ENCODE measurements around the gene SUGCT.
"Not testable (repeated sequence)": the region's sequence is repeated elsewhere in the genome, so short reads cannot be mapped to it uniquely, and the experiment has no call there.

Gene SUGCT

GRCh38 chr7:40115936-40116335 lies 18.9 kb upstream of the SUGCT start:
- H3K9me3 Mint-ChIP-seq = peaks cover 2% of the 10 kb centered on the region
- peaks cover 38% of the 10 kb centered on the region for H3K36me3 Mint-ChIP-seq (ENCODE audit: low read depth)
- no peaks in the 10 kb centered on the region for H3K4me1 Mint-ChIP-seq
- peak overlapping the region; percentile 58 to 71 (median 67) for H3K27ac Mint-ChIP-seq
- H3K27me3 Mint-ChIP-seq (ENCODE audit: low read depth) = no peaks in the 10 kb centered on the region
- H3K4me3 Mint-ChIP-seq = no peak overlapping the region
- no peak for TF ChIP-seq CTCF (IDR thresholded peaks at IDR 0.05; ENCODE audit: unreplicated experiment in 3 of 3)

GRCh38 chr7:40117199-40117598 lies 17.6 kb upstream of the SUGCT start:
- H3K27ac Mint-ChIP-seq = peak overlapping the region in 2 of 3 experiments; percentile 6 to 10
- not testable (repeated sequence) for H3K27me3 Mint-ChIP-seq (ENCODE audit: low read depth); H3K4me3 Mint-ChIP-seq; H3K9me3 Mint-ChIP-seq; H3K4me1 Mint-ChIP-seq
- peaks cover 33% of the 10 kb centered on the region for H3K36me3 Mint-ChIP-seq (ENCODE audit: low read depth)

DNA sequence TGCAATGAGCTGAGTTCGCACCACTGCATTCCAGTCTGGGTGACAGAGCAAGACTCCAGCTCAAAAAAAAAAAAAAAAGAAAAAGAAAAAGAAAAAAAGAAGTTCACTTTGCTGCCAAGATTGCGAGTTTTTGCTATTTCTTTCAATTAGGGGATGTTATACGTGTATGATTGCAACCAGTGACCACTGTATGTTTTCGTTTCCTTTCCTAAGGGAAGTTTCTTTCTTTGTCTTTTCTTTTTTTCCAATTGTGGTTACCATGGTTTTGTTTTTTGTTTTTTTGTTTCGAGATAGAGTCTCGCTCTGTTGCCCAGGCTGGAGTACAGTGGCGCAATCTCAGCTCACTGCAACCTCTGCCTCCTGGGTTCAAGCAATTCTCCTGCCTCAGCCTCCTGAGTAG lies 16.6 kb upstream of the SUGCT start:
- not testable (repeated sequence) for H3K9me3 Mint-ChIP-seq; H3K4me1 Mint-ChIP-seq; H3K27ac Mint-ChIP-seq; H3K4me3 Mint-ChIP-seq; H3K27me3 Mint-ChIP-seq (ENCODE audit: low read depth)
- H3K36me3 Mint-ChIP-seq (ENCODE audit: low read depth) = peaks cover 25% of the 10 kb centered on the region

- H3K9me3 Mint-ChIP-seq = peaks cover 2% of the 10 kb centered on the region
- H3K27ac Mint-ChIP-seq = peak overlapping the region in 1 of 3 experiments; percentile 23
- H3K27me3 Mint-ChIP-seq (ENCODE audit: low read depth) = no peaks in the 10 kb centered on the region
- TF ChIP-seq CTCF (IDR thresholded peaks at IDR 0.05; ENCODE audit: unreplicated experiment in 3 of 3) = no peak
- peaks cover 30% of the 10 kb centered on the region for H3K36me3 Mint-ChIP-seq (ENCODE audit: low read depth)
- H3K4me3 Mint-ChIP-seq = no peak overlapping the region
- no peaks in the 10 kb centered on the region for H3K4me1 Mint-ChIP-seq
Measured at GRCh38 chr7:40120020-40120419, 14.8 kb upstream of the SUGCT start.

DNA sequence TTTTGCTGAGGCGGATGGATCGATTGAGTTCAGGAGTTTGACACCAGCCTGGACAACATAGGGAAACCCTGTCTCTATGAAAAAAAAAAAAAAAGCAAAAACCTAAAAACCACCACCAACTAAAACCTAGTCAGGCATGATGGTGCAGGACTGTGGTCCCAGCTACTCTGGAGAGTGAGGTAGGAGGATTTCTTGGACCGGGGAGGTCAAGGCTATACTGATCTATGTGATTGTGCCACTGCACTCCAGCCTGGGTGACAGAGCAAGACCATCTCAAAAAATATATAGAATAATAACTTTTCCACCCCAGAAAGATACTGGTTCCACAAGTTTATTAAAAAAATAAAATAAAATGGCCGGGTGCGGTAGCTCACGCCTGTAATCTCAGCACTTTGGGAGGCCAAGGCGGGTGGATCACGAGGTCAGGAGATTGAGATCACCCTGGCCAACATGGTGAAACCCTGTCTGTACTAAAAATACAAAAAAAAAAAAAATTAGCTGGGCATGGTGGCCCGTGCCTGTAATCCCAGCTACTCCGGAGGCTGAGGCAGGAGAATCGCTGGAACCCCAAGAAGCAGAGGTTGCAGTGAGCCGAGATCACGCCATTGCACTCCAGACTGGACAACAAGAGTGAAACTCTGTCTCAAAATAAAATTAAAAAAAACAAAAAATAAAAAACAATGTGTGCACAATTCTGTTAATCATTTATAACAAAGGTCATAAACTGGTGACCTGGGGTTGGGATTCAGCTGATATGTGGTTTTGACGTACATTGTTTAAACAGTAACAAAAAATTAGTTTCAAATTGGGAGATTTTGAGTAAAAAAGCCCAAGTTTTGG lies 12.5 kb upstream of the SUGCT start:
- not testable (repeated sequence) for H3K27ac Mint-ChIP-seq; H3K4me3 Mint-ChIP-seq; H3K4me1 Mint-ChIP-seq; H3K27me3 Mint-ChIP-seq (ENCODE audit: low read depth); H3K9me3 Mint-ChIP-seq
- peaks cover 32% of the 10 kb centered on the region for H3K36me3 Mint-ChIP-seq (ENCODE audit: low read depth)

- H3K36me3 Mint-ChIP-seq (ENCODE audit: low read depth) = peaks cover 34% of the 10 kb centered on the region
- H3K27ac Mint-ChIP-seq = no peak overlapping the region
- no peaks in the 10 kb centered on the region for H3K27me3 Mint-ChIP-seq (ENCODE audit: low read depth)
- H3K4me1 Mint-ChIP-seq = no peaks in the 10 kb centered on the region
- no peak overlapping the region for H3K4me3 Mint-ChIP-seq
- no peak for TF ChIP-seq CTCF (IDR thresholded peaks at IDR 0.05; ENCODE audit: unreplicated experiment in 3 of 3)
- H3K9me3 Mint-ChIP-seq = no peaks in the 10 kb centered on the region
Measured at GRCh38 chr7:40122940-40123254, 11.9 kb upstream of the SUGCT start.

DNA sequence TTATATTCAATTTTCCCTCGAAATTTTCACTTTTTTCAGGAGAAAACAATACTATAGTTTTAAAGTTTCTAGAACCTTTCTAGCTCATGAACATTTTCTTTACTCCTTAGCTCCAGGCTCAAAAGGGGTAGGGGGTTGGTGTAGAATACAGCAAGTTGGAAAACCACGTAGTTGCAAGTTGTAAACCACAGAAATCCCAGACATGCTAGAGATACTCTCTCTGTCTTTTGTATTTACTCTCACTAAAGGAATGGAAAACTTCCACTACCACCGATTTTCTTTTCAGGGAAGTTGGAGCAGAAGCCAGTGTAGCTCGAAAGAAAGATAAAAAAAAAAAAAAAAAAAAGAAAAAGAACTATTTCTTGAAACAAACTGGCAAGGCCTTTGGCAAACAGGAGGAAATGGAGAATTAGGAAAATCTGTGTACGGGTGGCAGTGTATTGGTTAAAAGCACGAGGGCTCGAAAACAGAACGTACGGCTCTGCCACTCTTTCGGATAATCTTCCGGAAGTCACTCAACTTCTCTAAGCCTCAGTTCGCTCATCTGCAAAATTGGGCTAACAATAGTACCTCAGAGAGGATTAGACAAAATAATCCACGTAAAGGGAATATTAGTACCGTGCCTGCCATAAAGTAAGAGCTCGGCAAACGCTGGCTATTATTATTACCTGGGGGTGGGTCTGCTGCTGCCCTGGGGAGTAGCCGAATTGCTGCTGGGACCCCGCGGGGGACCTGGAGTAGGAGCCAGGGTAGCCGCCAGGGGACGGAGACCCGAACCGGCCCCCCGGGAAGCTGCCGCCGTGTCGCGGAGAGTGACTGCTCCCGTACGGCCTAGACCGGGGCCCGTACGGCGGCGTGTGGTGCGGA lies 1.0 kb upstream of the SUGCT start:
- peaks cover 4% of the 10 kb centered on the region for H3K27me3 Mint-ChIP-seq (ENCODE audit: low read depth)
- peak overlapping the region; percentile 85 to 99 (median 96) for H3K27ac Mint-ChIP-seq
- H3K36me3 Mint-ChIP-seq (ENCODE audit: low read depth) = peaks cover 7% of the 10 kb centered on the region
- peaks cover 14% of the 10 kb centered on the region for H3K4me1 Mint-ChIP-seq
- peak overlapping the region; percentile 96 to 99 (median 99) for H3K4me3 Mint-ChIP-seq
- no peaks in the 10 kb centered on the region for H3K9me3 Mint-ChIP-seq
- TF ChIP-seq CTCF (IDR thresholded peaks at IDR 0.05; ENCODE audit: unreplicated experiment in 3 of 3) = no peak
